Measurements from ENCODE around the gene ZNF611. TPM values are rescaled to one million over a fixed set of nuclear protein-coding genes. Genes with fewer than 3 reads are reported as not detected.
"Not testable (repeated sequence)": the region's sequence is repeated elsewhere in the genome, so short reads cannot be mapped to it uniquely, and the experiment has no call there.

The ZNF611 gene
- total and polyA plus RNA-seq, 10 of the 15 experiments (the other 5 are each of a cell fraction or from before 2014, with no cell fraction given): 1.4 to 16.8 (median 7.6) TPM

DNA sequence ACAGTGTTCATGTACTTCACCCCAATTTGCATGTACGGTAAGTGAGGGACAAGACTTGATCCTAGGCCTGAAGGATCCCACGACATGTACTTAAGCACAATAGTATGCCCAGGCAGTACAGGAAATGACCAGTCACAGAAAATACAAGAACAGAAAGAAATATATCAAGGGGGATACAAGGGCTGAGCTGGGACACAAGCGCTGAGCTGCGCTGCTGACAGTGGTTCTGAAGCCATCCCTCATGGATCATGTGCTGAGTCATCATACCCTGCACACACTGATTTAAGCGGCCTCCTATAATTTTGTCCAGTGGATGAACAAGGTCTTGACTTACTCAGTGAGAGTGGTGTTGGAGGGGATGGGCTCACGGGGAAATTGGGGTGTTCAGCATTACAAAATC is 59.6 kb downstream of the ZNF611 start:
- intact Hi-C loops (cut with micrococcal nuclease; ENCODE audit: unreplicated experiment); in situ Hi-C loops (cut with MboI); H2AFZ ChIP-seq (ENCODE audit: control insufficient read depth, low read depth, low read length); H3K4me1 ChIP-seq (ENCODE audit: control insufficient read depth, insufficient read depth, low read length); CTCF ChIA-PET; DNase-seq (ENCODE audit: low read depth, low spot score); H3K4me3 ChIP-seq; H3K27me3 ChIP-seq (replicated peaks in 1 of 2; ENCODE audit: control insufficient read depth in 2 of 2, insufficient read depth in 2 of 2, low read length in 1 of 2); H3K36me3 ChIP-seq (ENCODE audit: control insufficient read depth in 2 of 2, insufficient read depth in 2 of 2, low read length in 1 of 2); H3K4me2 ChIP-seq (ENCODE audit: control insufficient read depth, insufficient read depth); H3K9me3 ChIP-seq (replicated peaks; ENCODE audit: control insufficient read depth, insufficient read depth, low read length); H4K20me1 ChIP-seq (ENCODE audit: control insufficient read depth, insufficient read depth); FAIRE-seq; H3K79me2 ChIP-seq (ENCODE audit: control insufficient read depth, insufficient read depth, low read length); BruUV-seq (replicated peaks); POLR2A ChIA-PET; ATAC-seq; H3K9ac ChIP-seq (ENCODE audit: control insufficient read depth, insufficient read depth, low read length); H3K27ac ChIP-seq (ENCODE audit: control insufficient read depth, insufficient read depth): not testable (repeated sequence)
- WGBS (ENCODE audit: insufficient coverage, insufficient replicate concordance, low lambda C conversion rate, missing lambda C conversion rate): over 99% methylated on average over 6 of the region's 6 CpGs
- ChIA-PET SMC1A (ENCODE audit: uncharacterized antibody, unreplicated experiment) (interaction anchor here (1.7 to 1.8 kb wide), 2 partner anchors 9 to 14 kb away, joined by 4 read pairs; no protein-coding TSS in a partner anchor), RAD21 (ENCODE audit: unreplicated experiment) (interaction anchor here (0.6 kb wide), 1 partner anchor 38 kb away, joined by 3 read pairs; no protein-coding TSS in a partner anchor)

DNA sequence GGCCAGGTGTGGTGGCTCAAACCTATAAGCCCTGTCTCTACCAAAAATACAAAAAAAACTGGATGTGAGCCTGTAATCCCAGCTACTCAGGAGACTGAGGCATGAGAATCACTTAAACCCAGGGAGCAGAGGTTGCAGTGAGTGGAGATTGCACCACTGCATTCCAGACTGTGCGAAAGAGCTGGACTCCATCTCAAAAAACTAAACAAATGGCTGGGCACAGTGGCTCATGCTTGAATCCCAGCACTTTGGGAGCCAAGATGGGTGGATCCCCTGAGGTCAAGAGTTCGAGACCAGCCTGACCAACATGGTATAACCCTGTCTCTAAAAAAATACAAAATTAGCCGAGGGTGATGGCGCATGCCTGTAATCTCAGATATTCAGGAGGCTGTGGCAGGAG is 61.8 kb downstream of the ZNF611 start:
- intact Hi-C loops (cut with micrococcal nuclease; ENCODE audit: unreplicated experiment): no loop called here
- Histone ChIP-seq H3K4me1 (ENCODE audit: control insufficient read depth, insufficient read depth, low read length) (no peaks in the 10 kb centered on the region), H3K79me2 (ENCODE audit: control insufficient read depth, insufficient read depth, low read length) (no peaks in the 10 kb centered on the region), H3K27me3 (replicated peaks in 1 of 2; ENCODE audit: control insufficient read depth in 2 of 2, insufficient read depth in 2 of 2, low read length in 1 of 2) (no peaks in the 10 kb centered on the region), H3K9ac (ENCODE audit: control insufficient read depth, insufficient read depth, low read length) (no peak overlapping the region), H2AFZ (ENCODE audit: control insufficient read depth, low read depth, low read length) (no peak overlapping the region), H3K36me3 (ENCODE audit: control insufficient read depth in 2 of 2, insufficient read depth in 2 of 2, low read length in 1 of 2) (no peaks in the 10 kb centered on the region), H3K4me2 (ENCODE audit: control insufficient read depth, insufficient read depth) (no peak overlapping the region), H3K4me3 (no peak overlapping the region), H4K20me1 (ENCODE audit: control insufficient read depth, insufficient read depth) (no peaks in the 10 kb centered on the region), H3K9me3 (replicated peaks; ENCODE audit: control insufficient read depth, insufficient read depth, low read length) (peaks cover 5% of the 10 kb centered on the region; the same call in 1 of the 3 replicates), H3K27ac (ENCODE audit: control insufficient read depth, insufficient read depth) (no peak overlapping the region)
- BruUV-seq (replicated peaks): no TSS peak
- in situ Hi-C loops (cut with MboI): no loop called here
- DNase-seq (ENCODE audit: low read depth, low spot score): no peak
- RAD21 ChIA-PET (ENCODE audit: unreplicated experiment): interaction anchor here (0.5 kb wide), 1 partner anchor 32 kb away, joined by 3 read pairs; no protein-coding TSS in a partner anchor
- no peak for ATAC-seq
- CTCF ChIA-PET: no interaction called here
- no peak for FAIRE-seq
- WGBS (ENCODE audit: insufficient coverage, insufficient replicate concordance, low lambda C conversion rate, missing lambda C conversion rate): 97% methylated on average over 4 of the region's 4 CpGs
- POLR2A ChIA-PET: no interaction called here
- SMC1A ChIA-PET (ENCODE audit: uncharacterized antibody, unreplicated experiment): interaction anchor here (1.5 kb wide), 1 partner anchor 8 kb away, joined by 5 read pairs; no protein-coding TSS in a partner anchor
- TF ChIP-seq, protein P1, sequence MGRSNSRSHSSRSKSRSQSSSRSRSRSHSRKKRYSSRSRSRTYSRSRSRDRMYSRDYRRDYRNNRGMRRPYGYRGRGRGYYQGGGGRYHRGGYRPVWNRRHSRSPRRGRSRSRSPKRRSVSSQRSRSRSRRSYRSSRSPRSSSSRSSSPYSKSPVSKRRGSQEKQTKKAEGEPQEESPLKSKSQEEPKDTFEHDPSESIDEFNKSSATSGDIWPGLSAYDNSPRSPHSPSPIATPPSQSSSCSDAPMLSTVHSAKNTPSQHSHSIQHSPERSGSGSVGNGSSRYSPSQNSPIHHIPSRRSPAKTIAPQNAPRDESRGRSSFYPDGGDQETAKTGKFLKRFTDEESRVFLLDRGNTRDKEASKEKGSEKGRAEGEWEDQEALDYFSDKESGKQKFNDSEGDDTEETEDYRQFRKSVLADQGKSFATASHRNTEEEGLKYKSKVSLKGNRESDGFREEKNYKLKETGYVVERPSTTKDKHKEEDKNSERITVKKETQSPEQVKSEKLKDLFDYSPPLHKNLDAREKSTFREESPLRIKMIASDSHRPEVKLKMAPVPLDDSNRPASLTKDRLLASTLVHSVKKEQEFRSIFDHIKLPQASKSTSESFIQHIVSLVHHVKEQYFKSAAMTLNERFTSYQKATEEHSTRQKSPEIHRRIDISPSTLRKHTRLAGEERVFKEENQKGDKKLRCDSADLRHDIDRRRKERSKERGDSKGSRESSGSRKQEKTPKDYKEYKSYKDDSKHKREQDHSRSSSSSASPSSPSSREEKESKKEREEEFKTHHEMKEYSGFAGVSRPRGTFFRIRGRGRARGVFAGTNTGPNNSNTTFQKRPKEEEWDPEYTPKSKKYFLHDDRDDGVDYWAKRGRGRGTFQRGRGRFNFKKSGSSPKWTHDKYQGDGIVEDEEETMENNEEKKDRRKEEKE (IDR thresholded peaks at IDR 0.05): no peak
- TF ChIP-seq, protein P2, sequence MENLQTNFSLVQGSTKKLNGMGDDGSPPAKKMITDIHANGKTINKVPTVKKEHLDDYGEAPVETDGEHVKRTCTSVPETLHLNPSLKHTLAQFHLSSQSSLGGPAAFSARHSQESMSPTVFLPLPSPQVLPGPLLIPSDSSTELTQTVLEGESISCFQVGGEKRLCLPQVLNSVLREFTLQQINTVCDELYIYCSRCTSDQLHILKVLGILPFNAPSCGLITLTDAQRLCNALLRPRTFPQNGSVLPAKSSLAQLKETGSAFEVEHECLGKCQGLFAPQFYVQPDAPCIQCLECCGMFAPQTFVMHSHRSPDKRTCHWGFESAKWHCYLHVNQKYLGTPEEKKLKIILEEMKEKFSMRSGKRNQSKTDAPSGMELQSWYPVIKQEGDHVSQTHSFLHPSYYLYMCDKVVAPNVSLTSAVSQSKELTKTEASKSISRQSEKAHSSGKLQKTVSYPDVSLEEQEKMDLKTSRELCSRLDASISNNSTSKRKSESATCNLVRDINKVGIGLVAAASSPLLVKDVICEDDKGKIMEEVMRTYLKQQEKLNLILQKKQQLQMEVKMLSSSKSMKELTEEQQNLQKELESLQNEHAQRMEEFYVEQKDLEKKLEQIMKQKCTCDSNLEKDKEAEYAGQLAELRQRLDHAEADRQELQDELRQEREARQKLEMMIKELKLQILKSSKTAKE (IDR thresholded peaks at IDR 0.05; ENCODE audit: low read depth, poor library complexity, severe bottlenecking): no peak
- TF ChIP-seq TCF3 (IDR thresholded peaks at IDR 0.05; ENCODE audit: borderline replicate concordance, insufficient read depth, low read depth, low read length) (no peak), TAF1 (IDR thresholded peaks at IDR 0.05; ENCODE audit: borderline replicate concordance, low read depth, low read length) (no peak), MTA2 (IDR thresholded peaks at IDR 0.05; ENCODE audit: low read depth) (no peak), IKZF1 (conservative IDR thresholded peaks at IDR 0.05) (no peak), SMC3 (IDR thresholded peaks at IDR 0.05; ENCODE audit: borderline replicate concordance, low read length) (no peak), KDM1A (IDR thresholded peaks at IDR 0.05; ENCODE audit: borderline replicate concordance) (no peak), CBX5 (IDR thresholded peaks at IDR 0.05; ENCODE audit: low read depth) (no peak), POLR2A (IDR thresholded peaks at IDR 0.05; ENCODE audit: low read depth, low read length) (no peak), HDAC6 (IDR thresholded peaks at IDR 0.05; ENCODE audit: unreplicated experiment) (no peak), EED (IDR thresholded peaks at IDR 0.05; ENCODE audit: low read depth) (no peak)
